Keratinocyte (primary cell): ENCODE data around the gene CHRNG. TPM values are rescaled to one million over a fixed set of nuclear protein-coding genes. Genes with fewer than 3 reads are reported as not detected.

ENCODE experiments used
- DNase-seq: peaks from one replicate; pipeline ENCODE4 v3.0.0-alpha.2; 2011; ENCODE audit warnings: low read depth, missing footprints, low spot score
- FAIRE-seq: peaks from 2 replicates; lab custom pipeline; 2011; peaks lifted over from hg19 to GRCh38; lab: Jason Lieb, UNC
- H2AFZ ChIP-seq: 2 replicates; pipeline ENCODE4 v1.6.0; 2012; ENCODE audit warnings: low read length, control low read depth, inconsistent platforms; ENCODE audit not compliant: control insufficient read depth
- H3K27ac ChIP-seq: 2 replicates; pipeline ENCODE4 v1.5.1; 2011; ENCODE audit warnings: low read length; ENCODE audit not compliant: control insufficient read depth, insufficient read depth
- H3K27me3 ChIP-seq: 3 replicates; pipeline ENCODE4 v1.6.0; 2011; ENCODE audit warnings: low read length; ENCODE audit not compliant: control insufficient read depth, insufficient read depth; ENCODE audit errors: extremely low read depth
- H3K36me3 ChIP-seq, 2 experiments: 2 replicates in 1 of 2; 3 replicates in 1 of 2; pipeline ENCODE4 v1.5.1; 2011; ENCODE audit warnings: low read length in 2 of 2, mild to moderate bottlenecking in 1 of 2; ENCODE audit not compliant: control insufficient read depth in 2 of 2, insufficient read depth in 2 of 2; ENCODE audit errors: extremely low read depth in 1 of 2
- H3K4me1 ChIP-seq: 3 replicates; pipeline ENCODE4 v1.5.1; 2011; ENCODE audit warnings: low read length; ENCODE audit not compliant: control insufficient read depth, insufficient read depth; ENCODE audit errors: extremely low read depth
- H3K4me2 ChIP-seq: 3 replicates; pipeline ENCODE4 v1.6.0; 2011; ENCODE audit warnings: low read depth, low read length; ENCODE audit not compliant: control insufficient read depth, insufficient read depth; ENCODE audit errors: extremely low read depth
- H3K4me3 ChIP-seq, 3 experiments: fragments of 200-600 bp in 1 of 3; sonication (generic) in 1 of 3; 2 replicates in 2 of 3; 3 replicates in 1 of 3; pipeline ENCODE4 v1.5.1; 2011 to 2016; ENCODE audit warnings: low read length in 3 of 3, mild to moderate bottlenecking in 3 of 3, control low read depth in 2 of 3, inconsistent platforms in 1 of 3, low read depth in 1 of 3, mixed read lengths in 1 of 3, mixed run types in 1 of 3, moderate library complexity in 1 of 3; ENCODE audit not compliant: control insufficient read depth in 2 of 3, insufficient read depth in 2 of 3; ENCODE audit errors: extremely low read depth in 1 of 3
- H3K79me2 ChIP-seq: 2 replicates; pipeline ENCODE4 v1.6.0; 2012; ENCODE audit warnings: low read length; ENCODE audit not compliant: control insufficient read depth, insufficient read depth
- H3K9ac ChIP-seq: 3 replicates; pipeline ENCODE4 v1.6.0; 2011; ENCODE audit warnings: low read length; ENCODE audit not compliant: control insufficient read depth, insufficient read depth; ENCODE audit errors: extremely low read depth
- H3K9me1 ChIP-seq: 3 replicates; pipeline ENCODE4 v1.6.0; 2011; ENCODE audit warnings: low read length; ENCODE audit not compliant: control insufficient read depth, insufficient read depth; ENCODE audit errors: extremely low read depth
- H3K9me3 ChIP-seq: 2 replicates; pipeline ENCODE4 v1.5.1; 2012; ENCODE audit warnings: low read depth, low read length; ENCODE audit not compliant: control insufficient read depth
- H4K20me1 ChIP-seq: 3 replicates; pipeline ENCODE4 v1.6.0; 2011; ENCODE audit warnings: low read length; ENCODE audit not compliant: control insufficient read depth, insufficient read depth; ENCODE audit errors: extremely low read depth
- CTCF ChIP-seq, 3 experiments: IDR thresholded peaks in 1 of 3; conservative IDR thresholded peaks in 1 of 3; optimal IDR thresholded peaks in 1 of 3; 2 replicates in 2 of 3; 3 replicates in 1 of 3; pipeline versions ENCODE3 to v1.5.1; 2011; ENCODE audit warnings: low read length in 3 of 3, mild to moderate bottlenecking in 3 of 3, moderate library complexity in 2 of 3, control low read depth in 1 of 3, inconsistent platforms in 1 of 3; ENCODE audit not compliant: insufficient read depth in 2 of 3; ENCODE audit errors: extremely low read depth in 1 of 3
- EZH2 ChIP-seq: IDR thresholded peaks from one replicate; pipeline ENCODE4 v1.6.1; 2012; ENCODE audit warnings: inconsistent platforms, mild to moderate bottlenecking, low read length, moderate library complexity
- dilution Hi-C: fragments of 300-500 bp; cut with MboI; formaldehyde crosslinking; loops from one replicate; pipeline ENCODE4 v1.7.0; 2020; ENCODE audit warnings: low sequenced_read_pairs; ENCODE audit not compliant: extremely low pct_ligation_motif_present
- polyA minus RNA-seq, 3 experiments: library from RNA; depleted of rRNA, polyadenylated mRNA; stranded (reverse); fragments of >200 nt; gene quantifications; 1 replicate in 1 of 3; 2 replicates in 1 of 3; 3 replicates in 1 of 3; pipeline ENCODE4 v1.2.3, GENCODE V29; 2011
- polyA plus RNA-seq, 5 experiments: library from polyadenylated mRNA; depleted of rRNA in 3 of 5; stranded (reverse) in 3 of 5; stranded (forward) in 1 of 5; unstranded in 1 of 5; fragments of >200 nt; gene quantifications; 1 replicate in 1 of 5; 2 replicates in 3 of 5; 3 replicates in 1 of 5; pipeline versions ENCODE4 v1.2.1 to v1.2.3, GENCODE V29; 2011 to 2012; ENCODE audit warnings: missing spikeins in 2 of 5, low read depth in 1 of 5, low replicate concordance in 1 of 5

CHRNG gene, protein sequence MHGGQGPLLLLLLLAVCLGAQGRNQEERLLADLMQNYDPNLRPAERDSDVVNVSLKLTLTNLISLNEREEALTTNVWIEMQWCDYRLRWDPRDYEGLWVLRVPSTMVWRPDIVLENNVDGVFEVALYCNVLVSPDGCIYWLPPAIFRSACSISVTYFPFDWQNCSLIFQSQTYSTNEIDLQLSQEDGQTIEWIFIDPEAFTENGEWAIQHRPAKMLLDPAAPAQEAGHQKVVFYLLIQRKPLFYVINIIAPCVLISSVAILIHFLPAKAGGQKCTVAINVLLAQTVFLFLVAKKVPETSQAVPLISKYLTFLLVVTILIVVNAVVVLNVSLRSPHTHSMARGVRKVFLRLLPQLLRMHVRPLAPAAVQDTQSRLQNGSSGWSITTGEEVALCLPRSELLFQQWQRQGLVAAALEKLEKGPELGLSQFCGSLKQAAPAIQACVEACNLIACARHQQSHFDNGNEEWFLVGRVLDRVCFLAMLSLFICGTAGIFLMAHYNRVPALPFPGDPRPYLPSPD
- not detected in 3 replicates for polyA plus RNA-seq
- polyA plus RNA-seq (2011; ENCODE audit: low read depth) = not detected
- polyA plus RNA-seq (2011; cell fraction: cytosol; rRNA removed) = not detected in 2 replicates
- polyA plus RNA-seq (2011; cell fraction: nucleus; rRNA removed) = not detected in 2 replicates
- 0.07 TPM in 1 of 2 replicates, not detected in the other for polyA plus RNA-seq (2012; ENCODE audit: low replicate concordance)
- not detected in 3 replicates for polyA minus RNA-seq
- polyA minus RNA-seq (2011; cell fraction: cytosol; rRNA and poly(A)+ RNA removed) = not detected
- polyA minus RNA-seq (2011; cell fraction: nucleus; rRNA and poly(A)+ RNA removed) = not detected in 2 replicates

DNA sequence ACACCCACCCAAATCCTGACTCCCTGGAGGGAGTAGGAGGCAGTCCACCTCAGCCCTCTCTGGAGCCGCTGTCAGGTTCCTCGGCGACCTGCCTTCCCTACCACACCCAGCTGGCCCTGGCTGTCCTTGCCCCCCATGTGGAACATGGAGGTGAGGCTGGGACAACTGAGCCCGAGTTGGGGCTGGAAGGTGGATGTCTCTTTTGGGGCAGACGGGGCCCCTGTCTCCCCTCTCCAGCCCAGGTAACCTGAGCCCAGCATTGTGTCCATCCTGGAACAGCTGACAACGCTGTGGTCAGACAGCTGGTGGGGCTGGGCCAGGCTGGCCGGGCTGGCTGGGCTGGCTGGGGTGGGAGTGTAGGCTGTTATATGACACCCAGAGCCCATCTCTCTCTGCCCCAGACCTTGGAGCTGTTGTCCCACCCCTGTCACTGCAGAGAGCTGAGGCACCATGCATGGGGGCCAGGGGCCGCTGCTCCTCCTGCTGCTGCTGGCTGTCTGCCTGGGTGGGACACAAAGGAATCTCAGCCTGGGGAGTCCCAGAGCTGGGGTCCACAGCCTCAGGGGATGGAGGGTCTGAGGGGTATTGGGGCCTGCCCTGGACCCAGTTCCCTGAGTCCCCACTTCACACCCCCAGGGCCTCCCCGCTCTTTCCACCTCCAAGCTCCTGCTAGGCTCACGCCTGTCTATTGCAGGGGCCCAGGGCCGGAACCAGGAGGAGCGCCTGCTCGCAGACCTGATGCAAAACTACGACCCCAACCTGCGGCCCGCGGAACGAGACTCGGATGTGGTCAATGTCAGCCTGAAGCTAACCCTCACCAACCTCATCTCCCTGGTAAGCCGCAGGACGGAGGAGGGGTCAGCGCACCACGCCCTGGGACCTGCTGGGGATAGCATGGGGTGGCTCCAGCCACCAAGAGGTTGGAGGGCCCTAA is at the start of gene CHRNG:
TSS of gene CHRNG (plus strand) at position 395 of the 934 bp plus-strand sequence. CDS start at position 451, 56 bp downstream.
- H3K9me1 ChIP-seq = no peaks in the 10 kb centered on the region
- FAIRE-seq (no peak), DNase-seq (no peak)
- no peak for TF ChIP-seq EZH2
- TF ChIP-seq CTCF (optimal IDR thresholded peaks at IDR 0.05 in 1 of 3, IDR thresholded peaks at IDR 0.05 in 1 of 3, conservative IDR thresholded peaks at IDR 0.05 in 1 of 3; ENCODE audit: extremely low read depth in 1 of 3, insufficient read depth in 2 of 3, low read length in 3 of 3) = no peak
- no peaks in the 10 kb centered on the region for H3K27me3 ChIP-seq
- no peak within 1 kb of the TSS for H2AFZ ChIP-seq
- no peak within 1 kb of the TSS for H3K4me3 ChIP-seq
- dilution Hi-C loops = no loop called here
- peaks cover 8% of the 10 kb centered on the region for H4K20me1 ChIP-seq
- H3K79me2 ChIP-seq = no peaks in the 10 kb centered on the region
- no peaks in the 10 kb centered on the region for H3K9me3 ChIP-seq
- H3K36me3 ChIP-seq = peaks cover 0 to 4% of the 10 kb centered on the region in 2 experiments
- H3K9ac ChIP-seq = no peak within 1 kb of the TSS
- H3K27ac ChIP-seq = no peak within 1 kb of the TSS
- H3K4me2 ChIP-seq = no peak within 1 kb of the TSS
- peaks cover 3% of the 10 kb centered on the region for H3K4me1 ChIP-seq

- DNase-seq (no peak), FAIRE-seq (no peak)
- no peak for TF ChIP-seq EZH2
- no peak for TF ChIP-seq CTCF (optimal IDR thresholded peaks at IDR 0.05 in 1 of 3, IDR thresholded peaks at IDR 0.05 in 1 of 3, conservative IDR thresholded peaks at IDR 0.05 in 1 of 3; ENCODE audit: extremely low read depth in 1 of 3, insufficient read depth in 2 of 3, low read length in 3 of 3)
- H3K27me3 ChIP-seq = peaks cover 41% of the 10 kb centered on the region
- no peaks in the 10 kb centered on the region for H3K36me3 ChIP-seq
- H3K4me1 ChIP-seq = no peaks in the 10 kb centered on the region
- H3K9me3 ChIP-seq = no peaks in the 10 kb centered on the region
- H2AFZ ChIP-seq = no peak overlapping the region
- no peak overlapping the region for H3K9ac ChIP-seq
- dilution Hi-C loops = no loop called here
- H3K4me3 ChIP-seq = no peak overlapping the region
- no peaks in the 10 kb centered on the region for H3K79me2 ChIP-seq
- no peaks in the 10 kb centered on the region for H4K20me1 ChIP-seq
- H3K9me1 ChIP-seq = no peaks in the 10 kb centered on the region
- no peak overlapping the region for H3K27ac ChIP-seq
- H3K4me2 ChIP-seq = no peak overlapping the region
Observed at GRCh38 chr2:232490221-232491138, 49.0 kb upstream of the CHRNG start.
